ENCODE results near the gene STPG3. TPM values are rescaled to one million over a fixed set of nuclear protein-coding genes. Genes with fewer than 3 reads are reported as not detected.
A peak's percentile ranks its signal among the peaks of the same experiment; 100 is the strongest.

Gene STPG3
- total and polyA plus RNA-seq, 2 of the 13 experiments (the other 11 are each of a cell fraction or from before 2014, with no cell fraction given): not detected

DNA sequence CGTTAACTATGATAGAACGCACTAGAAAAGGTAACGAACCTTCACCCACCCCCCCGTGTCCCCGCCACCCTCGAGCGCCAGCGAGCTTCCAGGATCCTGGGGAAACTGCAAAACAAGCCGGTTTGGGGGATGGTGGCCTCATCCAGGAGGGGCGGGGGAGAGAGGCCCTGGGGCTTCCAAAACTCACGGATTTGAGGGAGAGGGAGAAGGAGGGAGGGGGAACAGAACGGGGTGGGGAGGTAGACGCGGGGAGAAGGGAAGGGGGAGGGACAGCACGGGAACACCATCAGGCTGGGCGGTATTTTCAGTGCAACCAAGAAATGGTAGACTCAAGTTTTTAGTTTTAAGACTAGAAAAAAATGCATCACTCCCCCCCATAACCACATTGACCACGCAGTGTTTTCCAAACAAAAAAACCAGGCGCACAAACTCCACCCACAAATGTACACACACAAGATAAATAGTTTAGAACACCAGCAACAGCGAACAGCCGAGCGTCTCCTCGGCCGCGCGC lies 49.5 kb downstream of the STPG3 start (continued):
- TF ChIP-seq XBP1 (CRISPR knock-in tag; IDR thresholded peaks at IDR 0.05): no peak
- TF ChIP-seq SIN3A (IDR thresholded peaks at IDR 0.05; ENCODE audit: borderline replicate concordance, low read depth, low read length): no peak
- TF ChIP-seq FOXA3 (CRISPR knock-in tag; IDR thresholded peaks at IDR 0.05): peak; percentile 32; the same call in 1 of the 2 replicates
- TF ChIP-seq, protein P1, sequence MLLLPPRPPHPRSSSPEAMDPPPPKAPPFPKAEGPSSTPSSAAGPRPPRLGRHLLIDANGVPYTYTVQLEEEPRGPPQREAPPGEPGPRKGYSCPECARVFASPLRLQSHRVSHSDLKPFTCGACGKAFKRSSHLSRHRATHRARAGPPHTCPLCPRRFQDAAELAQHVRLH (CRISPR knock-in tag; IDR thresholded peaks at IDR 0.05; ENCODE audit: borderline replicate concordance, low read depth): no peak
- TF ChIP-seq, protein P2, sequence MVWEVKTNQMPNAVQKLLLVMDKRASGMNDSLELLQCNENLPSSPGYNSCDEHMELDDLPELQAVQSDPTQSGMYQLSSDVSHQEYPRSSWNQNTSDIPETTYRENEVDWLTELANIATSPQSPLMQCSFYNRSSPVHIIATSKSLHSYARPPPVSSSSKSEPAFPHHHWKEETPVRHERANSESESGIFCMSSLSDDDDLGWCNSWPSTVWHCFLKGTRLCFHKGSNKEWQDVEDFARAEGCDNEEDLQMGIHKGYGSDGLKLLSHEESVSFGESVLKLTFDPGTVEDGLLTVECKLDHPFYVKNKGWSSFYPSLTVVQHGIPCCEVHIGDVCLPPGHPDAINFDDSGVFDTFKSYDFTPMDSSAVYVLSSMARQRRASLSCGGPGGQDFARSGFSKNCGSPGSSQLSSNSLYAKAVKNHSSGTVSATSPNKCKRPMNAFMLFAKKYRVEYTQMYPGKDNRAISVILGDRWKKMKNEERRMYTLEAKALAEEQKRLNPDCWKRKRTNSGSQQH (CRISPR knock-in tag; IDR thresholded peaks at IDR 0.05; ENCODE audit: low read depth): no peak
- TF ChIP-seq ZNF557 (CRISPR knock-in tag; IDR thresholded peaks at IDR 0.05): no peak
- no peak for TF ChIP-seq ZNF343 (CRISPR knock-in tag; IDR thresholded peaks at IDR 0.05)
- TF ChIP-seq, protein P3, sequence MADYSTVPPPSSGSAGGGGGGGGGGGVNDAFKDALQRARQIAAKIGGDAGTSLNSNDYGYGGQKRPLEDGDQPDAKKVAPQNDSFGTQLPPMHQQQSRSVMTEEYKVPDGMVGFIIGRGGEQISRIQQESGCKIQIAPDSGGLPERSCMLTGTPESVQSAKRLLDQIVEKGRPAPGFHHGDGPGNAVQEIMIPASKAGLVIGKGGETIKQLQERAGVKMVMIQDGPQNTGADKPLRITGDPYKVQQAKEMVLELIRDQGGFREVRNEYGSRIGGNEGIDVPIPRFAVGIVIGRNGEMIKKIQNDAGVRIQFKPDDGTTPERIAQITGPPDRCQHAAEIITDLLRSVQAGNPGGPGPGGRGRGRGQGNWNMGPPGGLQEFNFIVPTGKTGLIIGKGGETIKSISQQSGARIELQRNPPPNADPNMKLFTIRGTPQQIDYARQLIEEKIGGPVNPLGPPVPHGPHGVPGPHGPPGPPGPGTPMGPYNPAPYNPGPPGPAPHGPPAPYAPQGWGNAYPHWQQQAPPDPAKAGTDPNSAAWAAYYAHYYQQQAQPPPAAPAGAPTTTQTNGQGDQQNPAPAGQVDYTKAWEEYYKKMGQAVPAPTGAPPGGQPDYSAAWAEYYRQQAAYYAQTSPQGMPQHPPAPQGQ (CRISPR knock-in tag; IDR thresholded peaks at IDR 0.05; ENCODE audit: borderline replicate concordance): no peak
- TF ChIP-seq MTF1 (CRISPR knock-in tag; IDR thresholded peaks at IDR 0.05): no peak
- no peak for TF ChIP-seq SCMH1 (CRISPR knock-in tag; IDR thresholded peaks at IDR 0.05; ENCODE audit: borderline replicate concordance)
- TF ChIP-seq HNF4G (IDR thresholded peaks at IDR 0.05; ENCODE audit: borderline replicate concordance, low read depth, low read length): 0 out of 2 replicates have a peak, but pooled peaks have one; percentile 17
- TF ChIP-seq HNF4G (CRISPR knock-in tag; IDR thresholded peaks at IDR 0.05; ENCODE audit: borderline replicate concordance, low read depth): no peak
- TF ChIP-seq HCFC1 (IDR thresholded peaks at IDR 0.05; ENCODE audit: low read depth, low read length): no peak
- TF ChIP-seq NRL (CRISPR knock-in tag; IDR thresholded peaks at IDR 0.05; ENCODE audit: borderline replicate concordance): no peak
- TF ChIP-seq, protein P4, sequence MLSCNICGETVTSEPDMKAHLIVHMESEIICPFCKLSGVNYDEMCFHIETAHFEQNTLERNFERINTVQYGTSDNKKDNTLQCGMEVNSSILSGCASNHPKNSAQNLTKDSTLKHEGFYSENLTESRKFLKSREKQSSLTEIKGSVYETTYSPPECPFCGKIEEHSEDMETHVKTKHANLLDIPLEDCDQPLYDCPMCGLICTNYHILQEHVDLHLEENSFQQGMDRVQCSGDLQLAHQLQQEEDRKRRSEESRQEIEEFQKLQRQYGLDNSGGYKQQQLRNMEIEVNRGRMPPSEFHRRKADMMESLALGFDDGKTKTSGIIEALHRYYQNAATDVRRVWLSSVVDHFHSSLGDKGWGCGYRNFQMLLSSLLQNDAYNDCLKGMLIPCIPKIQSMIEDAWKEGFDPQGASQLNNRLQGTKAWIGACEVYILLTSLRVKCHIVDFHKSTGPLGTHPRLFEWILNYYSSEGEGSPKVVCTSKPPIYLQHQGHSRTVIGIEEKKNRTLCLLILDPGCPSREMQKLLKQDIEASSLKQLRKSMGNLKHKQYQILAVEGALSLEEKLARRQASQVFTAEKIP (CRISPR knock-in tag; IDR thresholded peaks at IDR 0.05; ENCODE audit: borderline replicate concordance): no peak
- peak; percentile 43; the same call in 1 of the 2 replicates for TF ChIP-seq SP5 (CRISPR knock-in tag; IDR thresholded peaks at IDR 0.05; ENCODE audit: borderline replicate concordance, low read depth)
- no peak for TF ChIP-seq GPN1 (CRISPR knock-in tag; IDR thresholded peaks at IDR 0.05; ENCODE audit: borderline replicate concordance)
- no peak for TF ChIP-seq TMF1 (CRISPR knock-in tag; IDR thresholded peaks at IDR 0.05; ENCODE audit: low read depth)
- no peak; the same call in 1 of the 2 replicates for TF ChIP-seq NCOR1 (IDR thresholded peaks at IDR 0.05; ENCODE audit: borderline replicate concordance, low read length)
- TF ChIP-seq KLF6 (CRISPR knock-in tag; IDR thresholded peaks at IDR 0.05): no peak
- TF ChIP-seq, protein P5, sequence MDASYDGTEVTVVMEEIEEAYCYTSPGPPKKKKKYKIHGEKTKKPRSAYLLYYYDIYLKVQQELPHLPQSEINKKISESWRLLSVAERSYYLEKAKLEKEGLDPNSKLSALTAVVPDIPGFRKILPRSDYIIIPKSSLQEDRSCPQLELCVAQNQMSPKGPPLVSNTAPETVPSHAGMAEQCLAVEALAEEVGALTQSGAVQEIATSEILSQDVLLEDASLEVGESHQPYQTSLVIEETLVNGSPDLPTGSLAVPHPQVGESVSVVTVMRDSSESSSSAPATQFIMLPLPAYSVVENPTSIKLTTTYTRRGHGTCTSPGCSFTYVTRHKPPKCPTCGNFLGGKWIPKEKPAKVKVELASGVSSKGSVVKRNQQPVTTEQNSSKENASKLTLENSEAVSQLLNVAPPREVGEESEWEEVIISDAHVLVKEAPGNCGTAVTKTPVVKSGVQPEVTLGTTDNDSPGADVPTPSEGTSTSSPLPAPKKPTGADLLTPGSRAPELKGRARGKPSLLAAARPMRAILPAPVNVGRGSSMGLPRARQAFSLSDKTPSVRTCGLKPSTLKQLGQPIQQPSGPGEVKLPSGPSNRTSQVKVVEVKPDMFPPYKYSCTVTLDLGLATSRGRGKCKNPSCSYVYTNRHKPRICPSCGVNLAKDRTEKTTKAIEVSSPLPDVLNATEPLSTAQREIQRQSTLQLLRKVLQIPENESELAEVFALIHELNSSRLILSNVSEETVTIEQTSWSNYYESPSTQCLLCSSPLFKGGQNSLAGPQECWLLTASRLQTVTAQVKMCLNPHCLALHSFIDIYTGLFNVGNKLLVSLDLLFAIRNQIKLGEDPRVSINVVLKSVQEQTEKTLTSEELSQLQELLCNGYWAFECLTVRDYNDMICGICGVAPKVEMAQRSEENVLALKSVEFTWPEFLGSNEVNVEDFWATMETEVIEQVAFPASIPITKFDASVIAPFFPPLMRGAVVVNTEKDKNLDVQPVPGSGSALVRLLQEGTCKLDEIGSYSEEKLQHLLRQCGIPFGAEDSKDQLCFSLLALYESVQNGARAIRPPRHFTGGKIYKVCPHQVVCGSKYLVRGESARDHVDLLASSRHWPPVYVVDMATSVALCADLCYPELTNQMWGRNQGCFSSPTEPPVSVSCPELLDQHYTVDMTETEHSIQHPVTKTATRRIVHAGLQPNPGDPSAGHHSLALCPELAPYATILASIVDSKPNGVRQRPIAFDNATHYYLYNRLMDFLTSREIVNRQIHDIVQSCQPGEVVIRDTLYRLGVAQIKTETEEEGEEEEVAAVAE (CRISPR knock-in tag; IDR thresholded peaks at IDR 0.05; ENCODE audit: borderline replicate concordance): no peak

All from HepG2 (cell line).